NCI-H748 (cell line): ENCODE data around the gene PALM.
A peak's percentile ranks its signal among the peaks of the same experiment; 100 is the strongest.
"Not testable (repeated sequence)": the region's sequence is repeated elsewhere in the genome, so short reads cannot be mapped to it uniquely, and the experiment has no call there.

Experiments used
- DNase-seq: peaks from one replicate; lab custom pipeline; 2025; ENCODE audit not compliant: unreplicated experiment; lab: John Stamatoyannopoulos, UW

Gene PALM

GRCh38 chr19:729965-730668 is 21.4 kb downstream of the PALM start:
- DNase-seq: no peak

- no peak for DNase-seq
Observed at GRCh38 chr19:731000-731399, 22.3 kb downstream of the PALM start.

- no peak for DNase-seq
Observed at GRCh38 chr19:732148-733069, 23.7 kb downstream of the PALM start.

GRCh38 chr19:734716-735115 is 26.0 kb downstream of the PALM start:
- DNase-seq: no peak

GRCh38 chr19:736125-736524 is 27.4 kb downstream of the PALM start:
- DNase-seq: no peak

- peak; percentile 25 for DNase-seq
Observed at GRCh38 chr19:737591-738093, 28.9 kb downstream of the PALM start.

GRCh38 chr19:738509-739128 is 29.9 kb downstream of the PALM start:
- no peak for DNase-seq

GRCh38 chr19:739998-740715 is 31.4 kb downstream of the PALM start:
- DNase-seq: no peak

- not testable (repeated sequence) for DNase-seq
Observed at GRCh38 chr19:740816-741505, 32.2 kb downstream of the PALM start.

GRCh38 chr19:741506-742131 is 32.9 kb downstream of the PALM start:
- DNase-seq: no peak

- DNase-seq: no peak
Observed at GRCh38 chr19:742540-743075, 33.9 kb downstream of the PALM start.

- DNase-seq: peak; percentile 64
Observed at GRCh38 chr19:743168-743687, 34.5 kb downstream of the PALM start.

GRCh38 chr19:745138-745537 is 36.4 kb downstream of the PALM start:
- DNase-seq: not testable (repeated sequence)

- DNase-seq: no peak
Observed at GRCh38 chr19:746208-746819, 37.6 kb downstream of the PALM start.

- no peak for DNase-seq
Observed at GRCh38 chr19:746956-747355, 38.2 kb downstream of the PALM start.

- no peak for DNase-seq
Observed at GRCh38 chr19:747432-748273, 38.9 kb downstream of the PALM start.

GRCh38 chr19:748274-748598 is 39.5 kb downstream of the PALM start:
- no peak for DNase-seq

GRCh38 chr19:749811-750210 is 41.1 kb downstream of the PALM start:
- DNase-seq: no peak
